WTC11 (cell line): ENCODE results near the gene C10orf71. TPM values are rescaled to one million over a fixed set of nuclear protein-coding genes. Genes with fewer than 3 reads are reported as not detected.

ENCODE experiments used
- ATAC-seq: fragments of 200-7000 bp; cut with Tn5 transposase; 2 replicates; pipeline ENCODE4 v1.10.0; 2021; ENCODE audit warnings: mild to moderate bottlenecking, moderate library complexity
- CTCF ChIA-PET: fragments of 300-600 bp; sonication (Branson Sonifier 250); formaldehyde crosslinking; loops from one replicate; lab custom pipeline; 2021; ENCODE audit warnings: antibody characterized with exemption; lab: Charles Lee
- POLR2A ChIA-PET: fragments of 350-600 bp; sonication (Branson Sonifier 250); formaldehyde crosslinking; loops from one replicate; lab custom pipeline; 2021; ENCODE audit warnings: antibody characterized with exemption; lab: Charles Lee
- DNase-seq: peaks from one replicate; pipeline ENCODE4 v3.0.0; 2021; ENCODE audit warnings: low spot score
- H3K27ac Mint-ChIP-seq: 2 replicates; pipeline ENCODE4 v1.8.0; 2021; ENCODE audit warnings: mixed read lengths
- H3K27me3 Mint-ChIP-seq: 2 replicates; pipeline ENCODE4 v1.8.0; 2021; ENCODE audit warnings: low read depth, mild to moderate bottlenecking, moderate library complexity, mixed read lengths
- H3K36me3 Mint-ChIP-seq: 2 replicates; pipeline ENCODE4 v1.8.0; 2021; ENCODE audit warnings: mixed read lengths
- H3K4me1 Mint-ChIP-seq: 2 replicates; pipeline ENCODE4 v1.8.0; 2022; ENCODE audit warnings: mixed read lengths
- H3K4me3 Mint-ChIP-seq: 2 replicates; pipeline ENCODE4 v1.8.0; 2021; ENCODE audit warnings: mild to moderate bottlenecking, moderate library complexity, mixed read lengths
- H3K9me3 Mint-ChIP-seq: 2 replicates; pipeline ENCODE4 v1.8.0; 2021; ENCODE audit warnings: mixed read lengths
- CBFB ChIP-seq: sonication (generic); formaldehyde crosslinking; IDR thresholded peaks from 2 replicates; pipeline ENCODE4 v1.8.1; 2022; ENCODE audit warnings: mild to moderate bottlenecking, low read depth, missing genetic modification reagents
- EMX1 ChIP-seq: fragments of 250-450 bp; sonication (Bioruptor Pico); IDR thresholded peaks from 2 replicates; pipeline ENCODE4 v1.8.0; 2021; ENCODE audit warnings: mild to moderate bottlenecking
- FOXK1 ChIP-seq: sonication (generic); formaldehyde crosslinking; IDR thresholded peaks from 2 replicates; pipeline ENCODE4 v1.8.0; 2022; ENCODE audit warnings: mild to moderate bottlenecking, moderate library complexity, missing genetic modification reagents
- GABPB1 ChIP-seq: sonication (generic); formaldehyde crosslinking; IDR thresholded peaks from 2 replicates; pipeline ENCODE4 v1.8.1; 2023; ENCODE audit warnings: mild to moderate bottlenecking, missing genetic modification reagents
- IRF2 ChIP-seq: sonication (generic); formaldehyde crosslinking; IDR thresholded peaks from 2 replicates; pipeline ENCODE4 v1.8.0; 2022; ENCODE audit warnings: low read depth, missing genetic modification reagents, borderline replicate concordance
- MXD4 ChIP-seq: fragments of 250-450 bp; sonication (Bioruptor Pico); IDR thresholded peaks from 2 replicates; pipeline ENCODE4 v1.8.0; 2021; ENCODE audit warnings: mild to moderate bottlenecking, moderate library complexity, borderline replicate concordance
- NFATC4 ChIP-seq: fragments of 250-450 bp; sonication (Bioruptor Pico); IDR thresholded peaks from 2 replicates; pipeline ENCODE4 v1.9.0; 2021; ENCODE audit warnings: mild to moderate bottlenecking
- RELA ChIP-seq: sonication (generic); formaldehyde crosslinking; IDR thresholded peaks from 2 replicates; pipeline ENCODE4 v1.8.1; 2022; ENCODE audit warnings: missing genetic modification reagents, mild to moderate bottlenecking, borderline replicate concordance
- SMAD3 ChIP-seq: sonication (generic); formaldehyde crosslinking; IDR thresholded peaks from 2 replicates; pipeline ENCODE4 v1.8.0; 2022; ENCODE audit warnings: missing genetic modification reagents, mild to moderate bottlenecking, borderline replicate concordance
- SOX15 ChIP-seq: fragments of 250-450 bp; sonication (Bioruptor Pico); IDR thresholded peaks from 2 replicates; pipeline ENCODE4 v1.9.0; 2021; ENCODE audit warnings: mild to moderate bottlenecking
- SP1 ChIP-seq: sonication (generic); formaldehyde crosslinking; conservative IDR thresholded peaks from 2 replicates; pipeline ENCODE4 v1.8.1; 2022; ENCODE audit warnings: missing genetic modification reagents
- ZNF121 ChIP-seq: sonication (generic); formaldehyde crosslinking; IDR thresholded peaks from 2 replicates; pipeline ENCODE4 v1.8.0; 2023; ENCODE audit warnings: missing genetic modification reagents
- ZNF416 ChIP-seq: fragments of 250-450 bp; sonication (Bioruptor Pico); IDR thresholded peaks from 2 replicates; pipeline ENCODE4 v1.9.0; 2021; ENCODE audit warnings: mild to moderate bottlenecking, inconsistent platforms
- ZNF671 ChIP-seq: fragments of 250-450 bp; sonication (Bioruptor Pico); IDR thresholded peaks from 2 replicates; pipeline ENCODE4 v1.8.0; 2021; ENCODE audit warnings: mild to moderate bottlenecking
- total RNA-seq: library from RNA; stranded (reverse); gene quantifications from 3 replicates; pipeline ENCODE4 v1.2.3, GENCODE V29; 2021
- TF ChIP-seq, protein P1 (sequence below): sonication (generic); formaldehyde crosslinking; IDR thresholded peaks from 2 replicates; pipeline ENCODE4 v1.8.1; 2023; ENCODE audit warnings: mild to moderate bottlenecking, missing genetic modification reagents
- TF ChIP-seq, protein P2 (sequence below): sonication (generic); formaldehyde crosslinking; IDR thresholded peaks from 2 replicates; pipeline ENCODE4 v1.8.1; 2023; ENCODE audit warnings: mild to moderate bottlenecking, missing genetic modification reagents
- TF ChIP-seq, protein P3 (sequence below): fragments of 250-450 bp; sonication (Bioruptor Pico); conservative IDR thresholded peaks from 2 replicates; pipeline ENCODE4 v1.9.0; 2021; ENCODE audit warnings: mild to moderate bottlenecking
- TF ChIP-seq, protein P4 (sequence below): sonication (generic); formaldehyde crosslinking; IDR thresholded peaks from 2 replicates; pipeline ENCODE4 v1.8.0; 2023; ENCODE audit warnings: missing genetic modification reagents, mild to moderate bottlenecking, borderline replicate concordance
- TF ChIP-seq, protein P5 (sequence below): fragments of 250-450 bp; sonication (Bioruptor Pico); IDR thresholded peaks from 2 replicates; pipeline ENCODE4 v1.9.0; 2021; ENCODE audit warnings: mild to moderate bottlenecking
- TF ChIP-seq, protein P6 (sequence below): sonication (generic); formaldehyde crosslinking; IDR thresholded peaks from 2 replicates; pipeline ENCODE4 v1.8.0; 2023; ENCODE audit warnings: missing genetic modification reagents

The C10orf71 gene
- total RNA-seq, 1 experiment from 2014 or later, result not detected

DNA sequence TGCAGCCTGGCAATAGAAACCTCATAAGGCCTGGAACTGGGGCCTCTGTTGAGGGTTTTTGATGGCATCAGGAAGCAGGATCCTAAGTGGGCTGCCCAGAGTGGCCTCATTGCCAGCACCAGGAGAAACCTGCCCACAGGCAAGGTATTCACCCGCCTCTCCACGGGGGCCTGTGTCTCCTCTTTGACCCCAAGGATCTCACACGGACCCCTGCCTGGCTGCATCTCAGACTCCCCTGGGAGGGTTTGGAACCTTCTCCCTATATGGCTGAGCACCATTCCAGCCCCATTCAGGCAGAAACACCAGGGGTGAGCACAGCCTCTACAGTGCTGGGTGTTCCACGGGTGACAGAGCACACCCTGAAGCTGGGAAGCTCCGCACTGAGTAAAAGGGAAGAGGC, 14.6 kb upstream of the C10orf71 start:
- Mint-ChIP-seq H3K4me1 (no peaks in the 10 kb centered on the region), H3K4me3 (no peak overlapping the region), H3K36me3 (no peaks in the 10 kb centered on the region)
- DNase-seq, result no peak
- no peak for TF ChIP-seq ZNF416
- TF ChIP-seq, protein P1, sequence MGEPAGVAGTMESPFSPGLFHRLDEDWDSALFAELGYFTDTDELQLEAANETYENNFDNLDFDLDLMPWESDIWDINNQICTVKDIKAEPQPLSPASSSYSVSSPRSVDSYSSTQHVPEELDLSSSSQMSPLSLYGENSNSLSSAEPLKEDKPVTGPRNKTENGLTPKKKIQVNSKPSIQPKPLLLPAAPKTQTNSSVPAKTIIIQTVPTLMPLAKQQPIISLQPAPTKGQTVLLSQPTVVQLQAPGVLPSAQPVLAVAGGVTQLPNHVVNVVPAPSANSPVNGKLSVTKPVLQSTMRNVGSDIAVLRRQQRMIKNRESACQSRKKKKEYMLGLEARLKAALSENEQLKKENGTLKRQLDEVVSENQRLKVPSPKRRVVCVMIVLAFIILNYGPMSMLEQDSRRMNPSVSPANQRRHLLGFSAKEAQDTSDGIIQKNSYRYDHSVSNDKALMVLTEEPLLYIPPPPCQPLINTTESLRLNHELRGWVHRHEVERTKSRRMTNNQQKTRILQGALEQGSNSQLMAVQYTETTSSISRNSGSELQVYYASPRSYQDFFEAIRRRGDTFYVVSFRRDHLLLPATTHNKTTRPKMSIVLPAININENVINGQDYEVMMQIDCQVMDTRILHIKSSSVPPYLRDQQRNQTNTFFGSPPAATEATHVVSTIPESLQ, result no peak
- no peak for TF ChIP-seq EMX1 (CRISPR knock-in tag)
- TF ChIP-seq IRF2, result no peak
- TF ChIP-seq, protein P2, sequence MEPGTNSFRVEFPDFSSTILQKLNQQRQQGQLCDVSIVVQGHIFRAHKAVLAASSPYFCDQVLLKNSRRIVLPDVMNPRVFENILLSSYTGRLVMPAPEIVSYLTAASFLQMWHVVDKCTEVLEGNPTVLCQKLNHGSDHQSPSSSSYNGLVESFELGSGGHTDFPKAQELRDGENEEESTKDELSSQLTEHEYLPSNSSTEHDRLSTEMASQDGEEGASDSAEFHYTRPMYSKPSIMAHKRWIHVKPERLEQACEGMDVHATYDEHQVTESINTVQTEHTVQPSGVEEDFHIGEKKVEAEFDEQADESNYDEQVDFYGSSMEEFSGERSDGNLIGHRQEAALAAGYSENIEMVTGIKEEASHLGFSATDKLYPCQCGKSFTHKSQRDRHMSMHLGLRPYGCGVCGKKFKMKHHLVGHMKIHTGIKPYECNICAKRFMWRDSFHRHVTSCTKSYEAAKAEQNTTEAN (CRISPR knock-in tag), result no peak
- TF ChIP-seq SOX15, result no peak
- TF ChIP-seq, protein P3, sequence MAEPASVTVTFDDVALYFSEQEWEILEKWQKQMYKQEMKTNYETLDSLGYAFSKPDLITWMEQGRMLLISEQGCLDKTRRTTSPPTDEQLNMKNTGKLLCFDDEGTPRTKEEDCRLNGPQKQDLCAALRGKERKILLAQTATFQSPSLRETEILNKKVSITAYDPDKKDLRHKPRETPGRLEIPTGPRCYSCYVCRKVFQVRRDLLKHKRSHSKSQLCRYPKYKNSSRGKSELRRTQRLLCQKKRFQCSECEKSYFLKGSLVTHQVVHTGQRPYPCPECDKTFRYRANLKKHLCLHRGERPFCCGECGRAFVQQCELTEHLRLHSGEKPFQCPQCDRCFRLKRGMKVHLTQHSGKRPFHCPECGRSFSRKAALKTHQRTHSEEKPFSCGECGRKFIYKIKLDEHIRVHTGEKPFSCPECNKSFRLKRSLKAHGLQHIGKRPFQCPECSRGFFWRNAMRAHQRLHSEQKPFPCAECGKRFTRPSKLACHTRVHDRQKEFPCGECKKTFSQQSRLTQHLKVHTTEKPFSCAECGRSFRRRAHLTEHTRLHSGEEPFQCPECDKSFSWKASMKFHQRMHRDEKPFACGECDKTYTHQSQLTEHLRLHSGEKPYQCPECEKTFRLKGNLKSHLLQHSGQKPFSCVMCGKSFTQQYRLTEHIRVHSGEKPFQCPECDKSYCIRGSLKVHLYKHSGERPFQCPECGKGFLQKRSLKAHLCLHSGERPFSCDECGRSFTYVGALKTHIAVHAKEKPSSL (CRISPR knock-in tag), result no peak
- TF ChIP-seq SP1 (CRISPR knock-in tag), result no peak
- TF ChIP-seq, protein P4, sequence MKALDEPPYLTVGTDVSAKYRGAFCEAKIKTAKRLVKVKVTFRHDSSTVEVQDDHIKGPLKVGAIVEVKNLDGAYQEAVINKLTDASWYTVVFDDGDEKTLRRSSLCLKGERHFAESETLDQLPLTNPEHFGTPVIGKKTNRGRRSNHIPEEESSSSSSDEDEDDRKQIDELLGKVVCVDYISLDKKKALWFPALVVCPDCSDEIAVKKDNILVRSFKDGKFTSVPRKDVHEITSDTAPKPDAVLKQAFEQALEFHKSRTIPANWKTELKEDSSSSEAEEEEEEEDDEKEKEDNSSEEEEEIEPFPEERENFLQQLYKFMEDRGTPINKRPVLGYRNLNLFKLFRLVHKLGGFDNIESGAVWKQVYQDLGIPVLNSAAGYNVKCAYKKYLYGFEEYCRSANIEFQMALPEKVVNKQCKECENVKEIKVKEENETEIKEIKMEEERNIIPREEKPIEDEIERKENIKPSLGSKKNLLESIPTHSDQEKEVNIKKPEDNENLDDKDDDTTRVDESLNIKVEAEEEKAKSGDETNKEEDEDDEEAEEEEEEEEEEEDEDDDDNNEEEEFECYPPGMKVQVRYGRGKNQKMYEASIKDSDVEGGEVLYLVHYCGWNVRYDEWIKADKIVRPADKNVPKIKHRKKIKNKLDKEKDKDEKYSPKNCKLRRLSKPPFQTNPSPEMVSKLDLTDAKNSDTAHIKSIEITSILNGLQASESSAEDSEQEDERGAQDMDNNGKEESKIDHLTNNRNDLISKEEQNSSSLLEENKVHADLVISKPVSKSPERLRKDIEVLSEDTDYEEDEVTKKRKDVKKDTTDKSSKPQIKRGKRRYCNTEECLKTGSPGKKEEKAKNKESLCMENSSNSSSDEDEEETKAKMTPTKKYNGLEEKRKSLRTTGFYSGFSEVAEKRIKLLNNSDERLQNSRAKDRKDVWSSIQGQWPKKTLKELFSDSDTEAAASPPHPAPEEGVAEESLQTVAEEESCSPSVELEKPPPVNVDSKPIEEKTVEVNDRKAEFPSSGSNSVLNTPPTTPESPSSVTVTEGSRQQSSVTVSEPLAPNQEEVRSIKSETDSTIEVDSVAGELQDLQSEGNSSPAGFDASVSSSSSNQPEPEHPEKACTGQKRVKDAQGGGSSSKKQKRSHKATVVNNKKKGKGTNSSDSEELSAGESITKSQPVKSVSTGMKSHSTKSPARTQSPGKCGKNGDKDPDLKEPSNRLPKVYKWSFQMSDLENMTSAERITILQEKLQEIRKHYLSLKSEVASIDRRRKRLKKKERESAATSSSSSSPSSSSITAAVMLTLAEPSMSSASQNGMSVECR, result no peak
- TF ChIP-seq, all 79 proteins: peak for 0
- no peak for ATAC-seq
- ChIA-PET CTCF (no interaction called here), POLR2A (no interaction called here)
- no peaks in the 10 kb centered on the region for H3K27me3 Mint-ChIP-seq
- no peak overlapping the region for H3K27ac Mint-ChIP-seq
- peaks cover 4% of the 10 kb centered on the region; the same call in 1 of the 2 replicates for H3K9me3 Mint-ChIP-seq

DNA sequence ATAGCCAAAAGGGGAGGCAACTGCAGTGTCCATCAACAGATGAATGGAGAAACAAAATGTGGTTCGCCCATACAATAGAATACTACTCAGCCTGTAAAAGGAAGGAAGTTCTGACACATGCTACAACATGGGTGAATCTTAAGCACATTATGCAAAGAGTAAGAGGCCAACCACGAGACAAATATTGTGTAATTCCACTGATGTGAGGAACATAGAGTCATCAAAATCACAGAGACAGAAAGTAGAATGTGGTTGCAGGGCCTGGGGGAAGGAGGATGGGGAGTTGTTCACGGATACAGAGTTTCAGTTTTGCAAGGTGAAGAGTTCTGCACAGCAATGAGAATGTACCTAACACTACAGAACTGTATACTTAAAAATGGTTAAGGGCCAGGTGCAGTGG, 13.7 kb upstream of the C10orf71 start:
- no peaks in the 10 kb centered on the region for H3K4me1 Mint-ChIP-seq
- H3K4me3 Mint-ChIP-seq, result no peak overlapping the region
- no peaks in the 10 kb centered on the region for H3K36me3 Mint-ChIP-seq
- ChIA-PET POLR2A (no interaction called here), CTCF (no interaction called here)
- no peak for ATAC-seq
- H3K27me3 Mint-ChIP-seq, result no peaks in the 10 kb centered on the region
- no peak for TF ChIP-seq IRF2
- TF ChIP-seq ZNF121 (CRISPR knock-in tag), result no peak
- TF ChIP-seq, protein P5, sequence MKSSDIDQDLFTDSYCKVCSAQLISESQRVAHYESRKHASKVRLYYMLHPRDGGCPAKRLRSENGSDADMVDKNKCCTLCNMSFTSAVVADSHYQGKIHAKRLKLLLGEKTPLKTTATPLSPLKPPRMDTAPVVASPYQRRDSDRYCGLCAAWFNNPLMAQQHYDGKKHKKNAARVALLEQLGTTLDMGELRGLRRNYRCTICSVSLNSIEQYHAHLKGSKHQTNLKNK (CRISPR knock-in tag), result no peak
- no peak for TF ChIP-seq ZNF671 (CRISPR knock-in tag)
- TF ChIP-seq NFATC4 (CRISPR knock-in tag), result no peak
- TF ChIP-seq, protein P2 (CRISPR knock-in tag), result no peak
- no peak for TF ChIP-seq GABPB1 (CRISPR knock-in tag)
- TF ChIP-seq SMAD3 (CRISPR knock-in tag), result no peak
- TF ChIP-seq, protein P1, result no peak
- no peak for TF ChIP-seq FOXK1
- no peak for TF ChIP-seq MXD4 (CRISPR knock-in tag)
- TF ChIP-seq, protein P6, sequence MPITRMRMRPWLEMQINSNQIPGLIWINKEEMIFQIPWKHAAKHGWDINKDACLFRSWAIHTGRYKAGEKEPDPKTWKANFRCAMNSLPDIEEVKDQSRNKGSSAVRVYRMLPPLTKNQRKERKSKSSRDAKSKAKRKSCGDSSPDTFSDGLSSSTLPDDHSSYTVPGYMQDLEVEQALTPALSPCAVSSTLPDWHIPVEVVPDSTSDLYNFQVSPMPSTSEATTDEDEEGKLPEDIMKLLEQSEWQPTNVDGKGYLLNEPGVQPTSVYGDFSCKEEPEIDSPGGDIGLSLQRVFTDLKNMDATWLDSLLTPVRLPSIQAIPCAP (CRISPR knock-in tag), result no peak
- TF ChIP-seq EMX1 (CRISPR knock-in tag), result no peak
- TF ChIP-seq RELA (CRISPR knock-in tag), result no peak
- no peak for TF ChIP-seq CBFB (CRISPR knock-in tag)
- DNase-seq, result no peak
- no peak overlapping the region for H3K27ac Mint-ChIP-seq
- peaks cover 4% of the 10 kb centered on the region; the same call in 1 of the 2 replicates for H3K9me3 Mint-ChIP-seq
